ENCODE measurements around the gene FAF2.

DNA sequence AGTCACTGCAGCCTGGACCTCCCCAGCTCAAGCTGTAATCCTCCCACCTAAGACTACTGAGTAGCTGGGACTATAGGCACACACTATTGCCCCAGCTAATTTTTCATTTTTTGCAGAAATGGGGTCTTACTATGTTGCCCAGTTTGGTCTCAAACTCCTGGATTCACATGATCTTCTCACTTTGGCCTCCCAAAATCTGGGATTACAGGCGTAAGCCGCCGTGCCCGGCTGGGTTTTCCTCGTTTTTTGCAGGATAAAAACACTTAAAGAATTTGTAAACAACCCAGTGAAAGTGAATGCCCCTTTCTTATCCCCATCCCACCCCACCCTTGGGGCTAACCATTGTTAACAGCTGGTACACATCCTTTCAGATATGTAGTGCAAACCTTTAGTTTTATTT lies 39.6 kb upstream of the FAF2 start:
- no peak for TF ChIP-seq CTCF (IDR thresholded peaks at IDR 0.05)
- TF ChIP-seq POLR2AphosphoS5 (IDR thresholded peaks at IDR 0.05), result no peak
